ENCODE data around the gene KRT84.

DNA sequence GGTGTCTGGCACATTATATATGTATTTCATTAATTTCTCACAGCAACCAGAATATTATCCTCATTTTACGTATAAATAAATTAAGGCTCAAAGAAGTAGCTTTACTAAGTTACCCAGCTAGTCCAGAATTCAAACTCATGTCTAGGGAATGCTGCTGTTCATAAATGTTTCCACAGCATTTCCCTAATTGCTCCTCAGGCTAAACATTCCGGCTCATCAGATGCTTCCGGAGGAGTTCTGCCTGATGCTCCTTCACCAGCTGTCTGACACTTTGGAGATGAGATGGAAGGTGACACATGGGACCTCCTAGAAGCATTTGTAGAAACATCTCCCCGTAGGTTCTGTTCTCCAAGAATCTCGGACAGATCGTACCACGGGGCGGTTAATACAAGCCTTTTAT is 30.3 kb downstream of the KRT84 start:
- TF ChIP-seq, protein P1, sequence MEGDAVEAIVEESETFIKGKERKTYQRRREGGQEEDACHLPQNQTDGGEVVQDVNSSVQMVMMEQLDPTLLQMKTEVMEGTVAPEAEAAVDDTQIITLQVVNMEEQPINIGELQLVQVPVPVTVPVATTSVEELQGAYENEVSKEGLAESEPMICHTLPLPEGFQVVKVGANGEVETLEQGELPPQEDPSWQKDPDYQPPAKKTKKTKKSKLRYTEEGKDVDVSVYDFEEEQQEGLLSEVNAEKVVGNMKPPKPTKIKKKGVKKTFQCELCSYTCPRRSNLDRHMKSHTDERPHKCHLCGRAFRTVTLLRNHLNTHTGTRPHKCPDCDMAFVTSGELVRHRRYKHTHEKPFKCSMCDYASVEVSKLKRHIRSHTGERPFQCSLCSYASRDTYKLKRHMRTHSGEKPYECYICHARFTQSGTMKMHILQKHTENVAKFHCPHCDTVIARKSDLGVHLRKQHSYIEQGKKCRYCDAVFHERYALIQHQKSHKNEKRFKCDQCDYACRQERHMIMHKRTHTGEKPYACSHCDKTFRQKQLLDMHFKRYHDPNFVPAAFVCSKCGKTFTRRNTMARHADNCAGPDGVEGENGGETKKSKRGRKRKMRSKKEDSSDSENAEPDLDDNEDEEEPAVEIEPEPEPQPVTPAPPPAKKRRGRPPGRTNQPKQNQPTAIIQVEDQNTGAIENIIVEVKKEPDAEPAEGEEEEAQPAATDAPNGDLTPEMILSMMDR (IDR thresholded peaks at IDR 0.05; ENCODE audit: low read depth, low read length) = no peak
- no peak for TF ChIP-seq MYC (IDR thresholded peaks at IDR 0.05; ENCODE audit: low read depth, low read length)
- TF ChIP-seq, protein P2, sequence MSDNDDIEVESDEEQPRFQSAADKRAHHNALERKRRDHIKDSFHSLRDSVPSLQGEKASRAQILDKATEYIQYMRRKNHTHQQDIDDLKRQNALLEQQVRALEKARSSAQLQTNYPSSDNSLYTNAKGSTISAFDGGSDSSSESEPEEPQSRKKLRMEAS (IDR thresholded peaks at IDR 0.05; ENCODE audit: low read depth, low read length) = no peak
- no peak for TF ChIP-seq POLR2A (IDR thresholded peaks at IDR 0.05; ENCODE audit: extremely low read depth, insufficient read length)

Measured in NB4 (cell line).